GM10266 (cell line): ENCODE measurements around the gene SEMA5A.

Source experiments
- DNase-seq: peaks from one replicate; pipeline ENCODE4 v3.0.0; 2012; ENCODE audit errors: extremely low spot score
- CTCF ChIP-seq: IDR thresholded peaks from 2 replicates; pipeline ENCODE4 v1.5.1; 2012; ENCODE audit warnings: mild to moderate bottlenecking, low read depth; ENCODE audit not compliant: control insufficient read depth, insufficient read depth; ENCODE audit errors: missing control alignments

SEMA5A gene

DNA sequence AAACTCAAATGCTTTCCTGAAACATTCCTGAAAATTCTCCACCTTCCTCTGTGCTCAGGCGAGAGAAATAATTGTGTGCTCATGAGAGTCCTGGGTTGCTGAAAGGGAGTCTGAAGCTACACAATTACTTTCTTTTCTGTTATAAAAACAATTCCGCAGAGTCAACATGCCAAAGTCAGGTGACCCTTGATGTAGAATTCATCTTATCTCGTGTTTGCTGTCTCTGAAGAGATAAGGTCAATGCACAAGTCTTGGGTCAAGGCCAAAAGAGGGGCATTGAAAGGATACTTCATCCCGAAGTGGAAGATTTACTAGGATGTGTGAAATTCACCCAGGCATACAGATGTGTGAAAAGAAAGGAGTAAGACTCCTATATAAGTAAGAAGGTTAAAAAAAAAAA lies 493.5 kb downstream of the SEMA5A start:
- DNase-seq, result no peak
- TF ChIP-seq CTCF, result no peak

GRCh38 chr5:9051779-9052178 lies 494.1 kb downstream of the SEMA5A start:
- no peak for DNase-seq
- no peak for TF ChIP-seq CTCF

GRCh38 chr5:9047932-9048331 lies 497.9 kb downstream of the SEMA5A start:
- TF ChIP-seq CTCF, result no peak

DNA sequence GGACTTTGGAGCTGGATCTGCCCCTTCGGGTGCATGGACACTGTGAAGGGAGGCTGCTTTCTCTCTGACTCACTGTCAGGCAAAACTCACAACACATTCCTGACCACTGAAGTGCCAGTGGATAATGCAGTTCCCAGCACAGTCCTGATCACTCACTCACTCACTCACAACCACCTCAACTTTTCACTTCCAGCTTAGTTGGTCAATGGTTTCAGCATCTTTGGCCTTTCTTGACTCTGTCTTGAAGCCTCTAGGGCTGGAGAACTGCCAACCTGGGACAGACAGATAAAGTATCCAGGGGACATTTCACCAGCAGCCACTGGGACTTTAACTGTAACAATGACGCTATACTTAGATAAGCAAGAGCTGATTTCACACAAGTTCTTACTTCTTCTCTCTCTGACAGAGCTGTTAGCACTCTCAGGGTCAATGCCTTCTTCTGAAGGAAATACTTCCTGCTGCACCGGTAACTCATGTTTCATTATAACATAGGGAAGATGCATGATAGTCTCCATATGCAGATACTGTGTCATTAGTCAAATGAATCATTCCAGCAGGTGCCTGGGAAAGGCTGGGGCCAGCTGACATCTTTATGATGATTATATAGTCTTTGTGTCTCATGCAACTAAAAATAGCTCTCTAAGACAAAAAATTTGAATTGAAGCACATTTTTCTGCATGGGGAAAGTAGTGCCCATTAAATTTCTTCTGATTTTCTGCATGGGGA lies 499.0 kb downstream of the SEMA5A start:
- no peak for DNase-seq
- TF ChIP-seq CTCF, result no peak

More at GRCh38 chr5:9047932-9048331, 497.9 kb downstream of the SEMA5A start:
- no peak for DNase-seq

GRCh38 chr5:9045946-9046345 lies 499.9 kb downstream of the SEMA5A start:
- no peak for DNase-seq
- no peak for TF ChIP-seq CTCF

- DNase-seq, result no peak
- TF ChIP-seq CTCF, result no peak
Measured at GRCh38 chr5:9042241-9042640, 503.6 kb downstream of the SEMA5A start.

DNA sequence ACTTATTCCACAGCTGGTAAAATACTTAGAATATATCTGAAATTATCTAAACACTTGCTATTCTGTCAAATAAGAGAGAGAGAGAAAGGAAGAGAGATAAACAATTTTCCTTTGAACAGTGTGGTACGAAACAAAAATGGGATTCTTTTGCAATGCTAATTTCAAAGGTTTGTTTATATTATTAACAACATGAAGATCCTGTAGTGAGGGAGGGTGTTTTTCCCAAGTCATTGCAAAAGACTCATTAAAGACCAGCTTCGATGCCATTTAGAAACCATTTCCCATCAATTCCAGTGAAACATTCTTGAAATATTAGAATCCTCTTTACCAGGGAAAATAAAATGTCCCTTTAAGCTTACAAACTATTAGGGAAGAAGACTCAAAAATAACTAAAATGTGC lies 505.4 kb downstream of the SEMA5A start:
- no peak for DNase-seq

More for the DNA sequence above, 505.4 kb downstream of the SEMA5A start:
- TF ChIP-seq CTCF, result no peak
